ENCODE measurements around the gene NEK4.

- TF ChIP-seq BHLHE40 (IDR thresholded peaks at IDR 0.05; ENCODE audit: borderline replicate concordance in 1 of 2, low read depth in 2 of 2, low read length in 1 of 2) (no peak), PBX3 (IDR thresholded peaks at IDR 0.05; ENCODE audit: insufficient replicate concordance, low read depth, low read length) (no peak), PRDM15 (CRISPR knock-in tag; IDR thresholded peaks at IDR 0.05) (no peak), POLR2A (IDR thresholded peaks at IDR 0.05; ENCODE audit: low read depth, low read length) (no peak), HDGF (IDR thresholded peaks at IDR 0.05) (no peak), SIN3A (IDR thresholded peaks at IDR 0.05; ENCODE audit: low read depth, low read length) (no peak), SREBF2 (IDR thresholded peaks at IDR 0.05; ENCODE audit: low read length) (no peak), RAD51 (IDR thresholded peaks at IDR 0.05) (no peak), CTCF (IDR thresholded peaks at IDR 0.05 in 2 of 3, conservative IDR thresholded peaks at IDR 0.05 in 1 of 3; ENCODE audit: control insufficient read depth in 2 of 3, extremely low read depth in 1 of 3, insufficient read depth in 1 of 3, low read depth in 3 of 3, low read length in 3 of 3) (no peak)
Observed at GRCh38 chr3:52681596-52681995, 89.1 kb downstream of the NEK4 start.

All from GM12878 (cell line).